ENCODE results near the gene VCAN. TPM values are rescaled to one million over a fixed set of nuclear protein-coding genes. Genes with fewer than 3 reads are reported as not detected.

The VCAN gene
- total RNA-seq = 261 and 757 TPM in 2 replicates

DNA sequence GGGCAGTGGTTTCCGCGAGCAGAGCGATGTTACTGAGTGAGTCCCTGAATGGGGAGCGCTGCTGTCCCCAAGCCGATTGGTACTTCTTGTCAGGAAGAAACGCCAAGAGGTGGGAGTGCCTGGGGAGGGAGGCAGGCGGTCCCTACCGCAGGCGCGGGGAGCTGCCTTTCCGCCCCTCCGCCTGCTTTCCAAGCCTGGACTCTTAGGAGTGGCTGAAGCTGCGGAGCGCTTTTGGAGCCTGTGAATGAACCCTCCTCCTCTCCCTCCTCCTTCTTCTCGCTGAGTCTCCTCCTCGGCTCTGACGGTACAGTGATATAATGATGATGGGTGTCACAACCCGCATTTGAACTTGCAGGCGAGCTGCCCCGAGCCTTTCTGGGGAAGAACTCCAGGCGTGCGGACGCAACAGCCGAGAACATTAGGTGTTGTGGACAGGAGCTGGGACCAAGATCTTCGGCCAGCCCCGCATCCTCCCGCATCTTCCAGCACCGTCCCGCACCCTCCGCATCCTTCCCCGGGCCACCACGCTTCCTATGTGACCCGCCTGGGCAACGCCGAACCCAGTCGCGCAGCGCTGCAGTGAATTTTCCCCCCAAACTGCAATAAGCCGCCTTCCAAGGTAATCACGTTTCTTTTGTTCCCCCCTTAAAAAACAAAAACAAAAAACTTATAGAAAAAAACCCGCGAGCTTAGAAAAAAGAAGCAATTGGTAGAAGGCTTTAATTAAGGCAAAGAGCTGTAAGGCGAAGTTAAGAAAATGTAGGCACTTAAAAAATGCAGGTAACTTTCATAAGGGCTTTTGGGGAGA, at the start of gene VCAN:
Gene VCAN, plus strand, starts transcription at position 340 of the 808 bp plus-strand sequence. CDS start 11,775 bp downstream, outside the sequence.

Other genes with a start within 250 kb of the VCAN start
- gene HAPLN1, start 249.1 kb downstream of the VCAN start, total RNA-seq = 0.16 and 9.4 TPM in 2 replicates

All from epithelial cell of alveolus of lung (primary cell).